Measurements from ENCODE around the gene ARHGEF4. TPM values are rescaled to one million over a fixed set of nuclear protein-coding genes. Genes with fewer than 3 reads are reported as not detected.

ARHGEF4 gene
- polyA plus RNA-seq, 3 donors = 0.05 TPM; not detected in 2

- H3K36me3 Mint-ChIP-seq = no peaks in the 10 kb centered on the region
- WGBS (ENCODE audit: insufficient coverage) = 70% methylated on average over 1 of the region's 1 CpG
- H3K4me1 Mint-ChIP-seq = no peaks in the 10 kb centered on the region
- intact Hi-C loops (cut with micrococcal nuclease) = no loop called here
- H3K27me3 ChIP-seq (ENCODE audit: control insufficient read depth in 2 of 2, insufficient read depth in 2 of 2, low read length in 2 of 2) = peaks cover 15 to 50% of the 10 kb centered on the region in 2 donors
- no peak overlapping the region for H3K27ac Mint-ChIP-seq
- H4K20me1 ChIP-seq (ENCODE audit: insufficient read depth, low read length) = no peaks in the 10 kb centered on the region
- no peaks in the 10 kb centered on the region for H3K79me2 ChIP-seq (ENCODE audit: insufficient read depth, low read length)
- peaks cover 54 to 65% (median 56%) of the 10 kb centered on the region in 3 donors for H3K27me3 Mint-ChIP-seq (ENCODE audit: low read depth in 3 of 3)
- no peak for TF ChIP-seq CTCF (IDR thresholded peaks at IDR 0.05)
- no peak overlapping the region for H2AFZ ChIP-seq (ENCODE audit: insufficient read depth, low read depth, low read length, poor library complexity, severe bottlenecking)
- no peaks in the 10 kb centered on the region for H3K4me1 ChIP-seq (ENCODE audit: control insufficient read depth in 1 of 2, insufficient read depth in 2 of 2, low read length in 2 of 2)
- H3K9me3 Mint-ChIP-seq = peaks cover 0 to 3% (median 0%) of the 10 kb centered on the region in 7 donors
- no peaks in the 10 kb centered on the region for H3K9me3 ChIP-seq (replicated peaks in 1 of 2; ENCODE audit: control insufficient read depth in 1 of 2, insufficient read depth in 1 of 2, low read length in 2 of 2)
- H3K27ac ChIP-seq (ENCODE audit: low read depth in 1 of 2, low read length in 2 of 2) = no peak overlapping the region
- H3K9ac ChIP-seq (ENCODE audit: insufficient read depth, low read length, poor library complexity, severe bottlenecking) = no peak overlapping the region
- no peak for DNase-seq
- no peaks in the 10 kb centered on the region for H3K36me3 ChIP-seq (replicated peaks in 1 of 2; ENCODE audit: control insufficient read depth in 1 of 2, insufficient read depth in 2 of 2, low read length in 2 of 2)
- no peak overlapping the region for H3K4me2 ChIP-seq (replicated peaks; ENCODE audit: extremely low read depth, low read length, poor library complexity, severe bottlenecking)
- peak overlapping the region in 1 of 2 donors; percentile 60 for H3K4me3 Mint-ChIP-seq
- no peak overlapping the region for H3K4me3 ChIP-seq (replicated peaks in 1 of 3; ENCODE audit: low read depth in 2 of 3, low read length in 3 of 3)
These were observed 197.0 kb downstream of the ARHGEF4 start for GRCh38 chr2:131033786-131034121.

GRCh38 chr2:131034122-131035051, 197.7 kb downstream of the ARHGEF4 start:
- Mint-ChIP-seq H3K4me3 (peak overlapping the region in 1 of 2 donors; percentile 54), H3K36me3 (no peaks in the 10 kb centered on the region), H3K9me3 (peaks cover 0 to 3% (median 0%) of the 10 kb centered on the region in 7 donors), H3K27ac (no peak overlapping the region), H3K4me1 (no peaks in the 10 kb centered on the region), H3K27me3 (ENCODE audit: low read depth in 3 of 3) (peaks cover 60 to 72% (median 60%) of the 10 kb centered on the region in 3 donors)
- Histone ChIP-seq H3K27ac (ENCODE audit: low read depth in 1 of 2, low read length in 2 of 2) (no peak overlapping the region), H3K4me2 (replicated peaks; ENCODE audit: extremely low read depth, low read length, poor library complexity, severe bottlenecking) (no peak overlapping the region), H4K20me1 (ENCODE audit: insufficient read depth, low read length) (no peaks in the 10 kb centered on the region), H3K79me2 (ENCODE audit: insufficient read depth, low read length) (no peaks in the 10 kb centered on the region), H2AFZ (ENCODE audit: insufficient read depth, low read depth, low read length, poor library complexity, severe bottlenecking) (no peak overlapping the region), H3K9ac (ENCODE audit: insufficient read depth, low read length, poor library complexity, severe bottlenecking) (no peak overlapping the region), H3K4me1 (ENCODE audit: control insufficient read depth in 1 of 2, insufficient read depth in 2 of 2, low read length in 2 of 2) (no peaks in the 10 kb centered on the region), H3K9me3 (replicated peaks in 1 of 2; ENCODE audit: control insufficient read depth in 1 of 2, insufficient read depth in 1 of 2, low read length in 2 of 2) (no peaks in the 10 kb centered on the region), H3K4me3 (replicated peaks in 1 of 3; ENCODE audit: low read depth in 2 of 3, low read length in 3 of 3) (no peak overlapping the region), H3K36me3 (replicated peaks in 1 of 2; ENCODE audit: control insufficient read depth in 1 of 2, insufficient read depth in 2 of 2, low read length in 2 of 2) (no peaks in the 10 kb centered on the region), H3K27me3 (ENCODE audit: control insufficient read depth in 2 of 2, insufficient read depth in 2 of 2, low read length in 2 of 2) (peaks cover 15 to 56% of the 10 kb centered on the region in 2 donors)
- intact Hi-C loops (cut with micrococcal nuclease) = no loop called here
- TF ChIP-seq CTCF (IDR thresholded peaks at IDR 0.05) = no peak
- 5% methylated on average over 60 of the region's 61 CpGs for WGBS (ENCODE audit: insufficient coverage)
- no peak for DNase-seq

Measured in CD14-positive monocyte (primary cell).